HT-29 (cell line): ENCODE data around the gene EIPR1. TPM values are rescaled to one million over a fixed set of nuclear protein-coding genes. Genes with fewer than 3 reads are reported as not detected.

Source experiments
- DNase-seq: peaks from one replicate; pipeline ENCODE4 v3.0.0-alpha.2; 2015; ENCODE audit warnings: low spot score
- total RNA-seq: library from RNA; depleted of rRNA; stranded (reverse); fragments of >200 nt; shearing (Covaris generic); gene quantifications from 2 replicates; pipeline ENCODE4 v1.2.3, GENCODE V29; 2014

EIPR1 gene
- total RNA-seq, 1 experiment from 2014 or later, result 82.2 TPM

DNA sequence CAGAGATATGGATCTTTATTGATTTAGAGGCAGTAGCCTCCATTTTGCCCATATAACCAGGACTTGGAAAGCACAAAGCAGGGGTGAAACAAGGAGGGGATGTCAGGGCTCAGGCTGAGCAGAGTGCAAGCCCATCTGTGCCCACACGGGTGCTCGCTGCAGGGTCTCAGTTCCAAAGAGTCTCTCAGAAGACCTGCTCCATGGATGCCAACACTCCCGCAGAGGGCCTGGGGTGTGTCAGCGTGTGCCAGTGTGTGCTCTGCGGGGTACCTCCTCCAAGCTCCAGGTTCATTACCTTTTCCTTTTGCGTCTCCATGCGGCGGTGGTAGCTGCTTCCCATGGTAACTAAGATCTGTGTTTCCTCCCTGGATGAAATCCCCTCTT lies 107.5 kb downstream of the EIPR1 start:
- DNase-seq, result no peak

DNA sequence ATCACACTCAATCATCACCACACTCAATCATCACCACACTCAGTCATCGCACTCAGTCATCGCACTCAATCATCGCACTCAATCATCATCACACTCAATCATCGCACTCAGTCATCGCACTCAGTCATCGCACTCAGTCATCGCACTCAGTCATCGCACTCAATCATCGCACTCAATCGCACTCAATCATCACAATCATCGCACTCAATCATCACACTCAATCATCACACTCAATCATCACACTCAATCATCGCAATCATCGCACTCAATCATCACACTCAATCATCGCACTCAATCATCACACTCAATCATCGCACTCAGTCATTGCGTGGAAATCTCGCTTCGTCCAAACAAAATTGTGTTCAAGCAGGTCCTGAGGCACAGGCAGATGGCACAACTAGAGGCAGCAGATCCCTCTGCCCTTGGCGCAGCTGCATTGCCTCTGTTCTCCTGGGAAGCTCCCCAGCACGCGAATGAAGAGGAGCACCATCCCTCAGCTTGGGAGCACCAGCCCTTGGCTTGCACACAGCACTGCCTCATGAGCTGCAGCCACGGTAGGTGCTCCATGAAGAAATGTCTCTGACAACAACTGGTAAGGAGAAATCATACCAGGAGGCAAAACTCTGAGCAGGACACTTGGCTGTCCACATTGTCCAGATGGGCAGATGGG lies 108.1 kb downstream of the EIPR1 start:
- no peak for DNase-seq

DNA sequence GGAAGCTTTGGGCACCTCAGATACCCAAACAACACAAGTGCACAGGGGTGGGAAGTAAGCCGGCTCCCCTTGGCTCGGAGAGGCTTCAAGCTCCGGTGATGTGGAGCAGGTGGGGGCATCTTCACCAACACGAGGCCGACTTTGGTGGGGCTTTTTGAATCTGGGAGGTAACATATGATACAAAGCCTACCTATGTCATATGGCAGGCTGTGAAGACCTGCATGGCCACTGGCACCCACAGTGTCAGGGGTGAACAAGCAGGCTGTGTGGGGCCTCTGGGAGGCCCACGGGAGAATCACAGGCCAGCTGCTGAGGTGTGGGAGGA lies 109.0 kb downstream of the EIPR1 start:
- no peak for DNase-seq

GRCh38 chr2:3267869-3268704 lies 109.5 kb downstream of the EIPR1 start:
- DNase-seq, result no peak

GRCh38 chr2:3266925-3267867 lies 110.4 kb downstream of the EIPR1 start:
- no peak for DNase-seq

- DNase-seq, result no peak
Observed at GRCh38 chr2:3265981-3266924, 111.4 kb downstream of the EIPR1 start.

GRCh38 chr2:3265471-3265870 lies 112.1 kb downstream of the EIPR1 start:
- no peak for DNase-seq

DNA sequence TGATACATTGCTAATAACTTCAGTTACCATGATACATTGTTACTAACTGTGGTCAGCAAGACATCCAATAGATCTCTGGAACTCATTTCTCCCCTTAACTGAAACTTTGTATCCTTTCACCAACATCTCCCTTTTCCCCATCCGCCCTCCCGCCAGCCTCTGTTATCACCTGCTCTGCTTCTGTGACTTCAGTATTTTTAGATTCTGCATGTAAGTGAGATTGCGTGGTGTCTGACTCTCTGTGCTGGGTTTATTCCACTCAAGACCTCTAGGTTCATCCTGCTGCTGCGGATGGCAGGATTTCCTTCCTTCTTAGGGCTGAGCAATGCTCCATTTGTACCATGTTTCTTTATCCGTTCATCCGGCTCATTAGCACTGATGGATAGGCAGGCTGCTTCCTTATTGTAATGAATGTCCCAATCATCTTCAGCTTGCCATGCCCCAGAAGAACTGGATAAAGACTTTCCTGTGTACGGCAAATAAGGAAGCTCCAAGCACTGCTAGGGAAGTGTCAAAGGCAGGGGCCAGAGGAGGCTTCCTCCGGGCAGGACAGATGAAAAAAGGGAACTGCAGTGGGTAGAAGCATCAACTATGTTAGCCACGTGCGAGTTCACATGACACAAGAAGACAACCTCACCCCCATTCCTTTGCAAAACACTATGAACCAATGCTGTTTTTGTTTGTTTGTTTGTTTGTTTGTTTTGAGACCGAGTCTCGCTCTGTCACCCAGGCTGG lies 113.4 kb downstream of the EIPR1 start:
- DNase-seq, result no peak

- no peak for DNase-seq
Observed at GRCh38 chr2:3263487-3263886, 114.1 kb downstream of the EIPR1 start.

GRCh38 chr2:3262437-3263388 lies 114.9 kb downstream of the EIPR1 start:
- DNase-seq, result no peak

DNA sequence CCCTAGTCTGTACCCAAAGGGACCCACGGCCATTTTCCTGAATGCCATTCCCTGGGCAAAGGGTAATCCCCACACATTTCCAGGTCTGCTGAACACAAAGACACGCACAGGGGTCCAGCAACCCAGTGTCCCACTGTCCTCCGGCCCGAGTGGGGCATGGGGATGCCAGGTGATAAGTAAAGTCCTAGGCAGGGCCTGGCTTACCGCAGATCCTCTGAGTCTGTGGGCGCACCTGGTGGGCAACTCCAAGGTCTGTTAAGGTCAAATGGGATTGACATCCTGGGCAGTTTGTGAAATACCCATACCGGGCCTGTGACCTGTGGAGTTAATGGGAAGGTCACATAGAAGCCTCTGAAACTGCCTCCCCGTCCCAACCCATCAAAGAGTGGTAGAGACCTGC lies 116.1 kb downstream of the EIPR1 start:
- DNase-seq, result no peak

- DNase-seq, result no peak
Observed at GRCh38 chr2:3260959-3261358, 116.7 kb downstream of the EIPR1 start.

GRCh38 chr2:3257826-3258225 lies 119.8 kb downstream of the EIPR1 start:
- DNase-seq, result no peak

DNA sequence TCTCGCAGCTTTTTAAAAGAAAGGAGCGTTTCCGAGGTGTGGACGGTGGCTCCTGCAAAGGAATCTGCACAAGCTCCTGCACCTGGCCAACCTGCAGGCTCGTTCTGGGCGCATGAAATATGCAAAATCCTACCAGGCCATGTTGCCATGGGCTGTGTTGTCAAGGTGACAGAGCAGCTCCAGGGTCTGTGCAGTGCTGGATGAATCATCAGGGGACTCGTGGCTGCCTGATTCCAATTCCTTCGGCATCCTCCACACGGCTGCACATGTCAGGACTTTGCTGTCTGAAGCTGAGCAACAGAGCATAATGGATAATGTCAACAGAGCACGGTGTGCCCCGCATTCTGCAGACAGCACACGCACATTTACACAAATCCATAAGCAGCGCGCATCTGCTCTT lies 120.5 kb downstream of the EIPR1 start:
- no peak for DNase-seq

GRCh38 chr2:3256605-3257004 lies 121.0 kb downstream of the EIPR1 start:
- no peak for DNase-seq

- no peak for DNase-seq
Observed at GRCh38 chr2:3256157-3256556, 121.5 kb downstream of the EIPR1 start.

DNA sequence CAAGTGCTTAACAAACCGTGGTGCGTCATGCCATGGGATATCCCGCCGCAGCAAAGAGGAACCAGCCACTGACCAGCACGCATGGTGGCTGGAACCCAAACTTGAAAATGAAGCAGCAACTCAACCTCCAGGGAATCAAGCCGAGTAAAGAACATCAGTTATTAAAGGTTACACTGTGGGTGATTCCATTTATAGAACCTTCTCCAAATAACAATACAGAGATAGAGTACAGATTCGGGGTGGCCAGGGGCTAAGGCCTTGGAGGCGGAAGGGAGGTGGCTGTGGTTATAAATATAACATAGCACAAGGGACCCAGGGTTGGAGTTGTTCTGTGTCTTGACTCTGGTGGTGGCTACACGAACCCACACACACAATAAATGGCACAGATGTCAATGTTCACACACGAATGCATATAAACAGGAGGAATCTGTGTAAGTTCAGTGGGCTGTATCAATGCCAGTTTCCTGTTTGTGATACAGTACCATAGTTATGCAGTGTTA lies 123.1 kb downstream of the EIPR1 start:
- no peak for DNase-seq

DNA sequence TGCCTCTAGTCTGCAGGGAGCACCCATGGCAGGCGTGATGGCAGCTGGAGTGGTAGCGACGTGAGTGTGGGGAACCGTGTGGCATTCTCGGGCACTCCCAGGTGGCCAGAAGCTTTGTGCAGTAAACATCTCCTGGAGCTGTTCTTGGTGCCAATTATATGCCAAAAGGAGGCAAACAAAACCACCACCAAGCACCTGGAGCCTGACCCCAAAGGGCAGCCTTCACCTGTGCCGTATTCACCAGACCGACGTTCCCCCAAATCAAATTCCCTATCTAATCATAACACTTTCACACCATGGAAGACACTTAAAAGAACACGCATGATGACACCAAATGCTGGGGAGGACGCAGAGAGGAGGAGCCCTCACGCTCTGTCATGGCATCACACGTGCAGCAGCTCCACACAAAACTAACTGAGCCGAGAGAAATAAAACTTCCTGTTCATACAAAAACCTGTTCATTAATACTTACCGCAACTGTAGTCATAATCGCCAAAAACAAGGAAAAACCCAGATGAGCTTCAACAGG lies 123.6 kb downstream of the EIPR1 start:
- DNase-seq, result no peak

- no peak for DNase-seq
Observed at GRCh38 chr2:3251946-3252345, 125.7 kb downstream of the EIPR1 start.
